Activated T-cell treated with anti-CD3 and anti-CD28 coated beads, Interleukin-2, amount 50 U/mL, for 24 hours (primary cell): ENCODE measurements around the gene SLC2A13.
"Not testable (repeated sequence)": the region's sequence is repeated elsewhere in the genome, so short reads cannot be mapped to it uniquely, and the experiment has no call there.

Source experiments
- DNase-seq: peaks from one replicate; pipeline ENCODE4 v3.0.0-alpha.2; 2020
- H3K27ac Mint-ChIP-seq: 2 replicates; pipeline ENCODE4 v1.8.0; 2020; ENCODE audit warnings: mild to moderate bottlenecking, mixed read lengths
- H3K27me3 Mint-ChIP-seq: 2 replicates; pipeline ENCODE4 v1.8.0; 2020; ENCODE audit warnings: mixed read lengths
- H3K36me3 Mint-ChIP-seq: 2 replicates; pipeline ENCODE4 v1.8.0; 2020; ENCODE audit warnings: low read depth, mixed read lengths
- H3K4me1 Mint-ChIP-seq: 2 replicates; pipeline ENCODE4 v1.8.0; 2020; ENCODE audit warnings: low read depth, mixed read lengths
- H3K4me3 Mint-ChIP-seq: 2 replicates; pipeline ENCODE4 v1.8.0; 2020; ENCODE audit warnings: mild to moderate bottlenecking, moderate library complexity, mixed read lengths
- H3K9me3 Mint-ChIP-seq: 2 replicates; pipeline ENCODE4 v1.8.0; 2020; ENCODE audit warnings: mixed read lengths

Gene SLC2A13

GRCh38 chr12:39878753-39879152 lies 227.1 kb downstream of the SLC2A13 start:
- Mint-ChIP-seq H3K4me3 (no peak overlapping the region), H3K27ac (no peak overlapping the region), H3K9me3 (peaks cover 17% of the 10 kb centered on the region), H3K36me3 (peaks cover 4% of the 10 kb centered on the region), H3K27me3 (no peaks in the 10 kb centered on the region), H3K4me1 (no peaks in the 10 kb centered on the region)
- no peak for DNase-seq

GRCh38 chr12:39875721-39876120 lies 230.2 kb downstream of the SLC2A13 start:
- Mint-ChIP-seq H3K4me1 (no peaks in the 10 kb centered on the region), H3K27ac (no peak overlapping the region), H3K36me3 (peaks cover 4% of the 10 kb centered on the region), H3K27me3 (no peaks in the 10 kb centered on the region), H3K4me3 (no peak overlapping the region), H3K9me3 (peaks cover 16% of the 10 kb centered on the region)
- DNase-seq = no peak

- Mint-ChIP-seq H3K4me1 (no peaks in the 10 kb centered on the region), H3K27ac (no peak overlapping the region), H3K4me3 (no peak overlapping the region), H3K27me3 (no peaks in the 10 kb centered on the region), H3K36me3 (peaks cover 4% of the 10 kb centered on the region), H3K9me3 (peaks cover 11% of the 10 kb centered on the region)
- no peak for DNase-seq
These were observed 231.1 kb downstream of the SLC2A13 start for GRCh38 chr12:39874785-39875184.

GRCh38 chr12:39873065-39873464 lies 232.8 kb downstream of the SLC2A13 start:
- H3K27me3 Mint-ChIP-seq = no peaks in the 10 kb centered on the region
- H3K27ac Mint-ChIP-seq = no peak overlapping the region
- H3K4me1 Mint-ChIP-seq = no peaks in the 10 kb centered on the region
- no peak for DNase-seq
- peaks cover 5% of the 10 kb centered on the region for H3K9me3 Mint-ChIP-seq
- H3K36me3 Mint-ChIP-seq = no peaks in the 10 kb centered on the region
- no peak overlapping the region for H3K4me3 Mint-ChIP-seq

- Mint-ChIP-seq H3K9me3 (peaks cover 2% of the 10 kb centered on the region), H3K27ac (no peak overlapping the region), H3K27me3 (no peaks in the 10 kb centered on the region), H3K4me3 (no peak overlapping the region), H3K4me1 (no peaks in the 10 kb centered on the region), H3K36me3 (no peaks in the 10 kb centered on the region)
- no peak for DNase-seq
These were observed 233.5 kb downstream of the SLC2A13 start for GRCh38 chr12:39872425-39872824.

- H3K27me3 Mint-ChIP-seq = no peaks in the 10 kb centered on the region
These were observed 237.6 kb downstream of the SLC2A13 start for GRCh38 chr12:39868328-39868725.

GRCh38 chr12:39867631-39868327 lies 238.1 kb downstream of the SLC2A13 start:
- Mint-ChIP-seq H3K4me1 (no peaks in the 10 kb centered on the region), H3K27ac (no peak overlapping the region), H3K27me3 (no peaks in the 10 kb centered on the region), H3K9me3 (peaks cover 6% of the 10 kb centered on the region), H3K36me3 (peaks cover 7% of the 10 kb centered on the region), H3K4me3 (no peak overlapping the region)
- DNase-seq = no peak

More at GRCh38 chr12:39868328-39868725, 237.6 kb downstream of the SLC2A13 start:
- Mint-ChIP-seq H3K4me3 (no peak overlapping the region), H3K36me3 (peaks cover 7% of the 10 kb centered on the region), H3K4me1 (no peaks in the 10 kb centered on the region), H3K27ac (no peak overlapping the region), H3K9me3 (peaks cover 6% of the 10 kb centered on the region)
- DNase-seq = no peak

GRCh38 chr12:39866135-39866534 lies 239.7 kb downstream of the SLC2A13 start:
- no peaks in the 10 kb centered on the region for H3K27me3 Mint-ChIP-seq
- no peak overlapping the region for H3K4me3 Mint-ChIP-seq
- no peak overlapping the region for H3K27ac Mint-ChIP-seq
- H3K4me1 Mint-ChIP-seq = no peaks in the 10 kb centered on the region
- H3K9me3 Mint-ChIP-seq = peaks cover 6% of the 10 kb centered on the region
- DNase-seq = no peak
- H3K36me3 Mint-ChIP-seq = peaks cover 7% of the 10 kb centered on the region

- no peak overlapping the region for H3K27ac Mint-ChIP-seq
- H3K27me3 Mint-ChIP-seq = no peaks in the 10 kb centered on the region
- DNase-seq = no peak
- peaks cover 3% of the 10 kb centered on the region for H3K36me3 Mint-ChIP-seq
- H3K9me3 Mint-ChIP-seq = peaks cover 4% of the 10 kb centered on the region
- no peaks in the 10 kb centered on the region for H3K4me1 Mint-ChIP-seq
- H3K4me3 Mint-ChIP-seq = no peak overlapping the region
These were observed 245.2 kb downstream of the SLC2A13 start for GRCh38 chr12:39860695-39861094.

GRCh38 chr12:39853003-39853402 lies 252.9 kb downstream of the SLC2A13 start:
- Mint-ChIP-seq H3K27ac (no peak overlapping the region), H3K9me3 (no peaks in the 10 kb centered on the region), H3K4me1 (no peaks in the 10 kb centered on the region), H3K4me3 (no peak overlapping the region), H3K27me3 (no peaks in the 10 kb centered on the region), H3K36me3 (no peaks in the 10 kb centered on the region)
- DNase-seq = no peak

- Mint-ChIP-seq H3K27me3 (no peaks in the 10 kb centered on the region), H3K9me3 (no peaks in the 10 kb centered on the region), H3K27ac (no peak overlapping the region), H3K36me3 (no peaks in the 10 kb centered on the region), H3K4me1 (no peaks in the 10 kb centered on the region), H3K4me3 (no peak overlapping the region)
- DNase-seq = no peak
These were observed 253.5 kb downstream of the SLC2A13 start for GRCh38 chr12:39852346-39852745.

- H3K4me1 Mint-ChIP-seq, H3K9me3 Mint-ChIP-seq, DNase-seq, H3K4me3 Mint-ChIP-seq, H3K36me3 Mint-ChIP-seq, H3K27ac Mint-ChIP-seq, H3K27me3 Mint-ChIP-seq: not testable (repeated sequence)
These were observed 257.7 kb downstream of the SLC2A13 start for GRCh38 chr12:39848218-39848617.

- Mint-ChIP-seq H3K27me3 (no peaks in the 10 kb centered on the region), H3K4me1 (no peaks in the 10 kb centered on the region), H3K27ac (no peak overlapping the region), H3K9me3 (no peaks in the 10 kb centered on the region), H3K36me3 (no peaks in the 10 kb centered on the region), H3K4me3 (no peak overlapping the region)
- DNase-seq = no peak
These were observed 258.8 kb downstream of the SLC2A13 start for GRCh38 chr12:39846971-39847650.

GRCh38 chr12:39846304-39846703 lies 259.6 kb downstream of the SLC2A13 start:
- H3K4me1 Mint-ChIP-seq = no peaks in the 10 kb centered on the region
- DNase-seq = no peak
- no peaks in the 10 kb centered on the region for H3K36me3 Mint-ChIP-seq
- no peak overlapping the region for H3K4me3 Mint-ChIP-seq
- H3K9me3 Mint-ChIP-seq = no peaks in the 10 kb centered on the region
- no peaks in the 10 kb centered on the region for H3K27me3 Mint-ChIP-seq
- no peak overlapping the region for H3K27ac Mint-ChIP-seq

- DNase-seq = no peak
- Mint-ChIP-seq H3K4me1 (no peaks in the 10 kb centered on the region), H3K4me3 (no peak overlapping the region), H3K9me3 (no peaks in the 10 kb centered on the region), H3K27me3 (no peaks in the 10 kb centered on the region), H3K27ac (no peak overlapping the region), H3K36me3 (no peaks in the 10 kb centered on the region)
These were observed 265.5 kb downstream of the SLC2A13 start for GRCh38 chr12:39840422-39840821.
